Stimulated activated CD4-positive, alpha-beta T cell treated with anti-CD3 and anti-CD28 coated beads, TNF-alpha, amount 100 ng/mL, for 1 hour (primary cell): ENCODE data around the gene GDE1.

Experiments used
- DNase-seq, 3 donors: peaks; one replicate each; pipeline ENCODE4 v3.0.0-alpha.2; 2020; ENCODE audit warnings: low read depth in 3 of 3, low spot score in 1 of 3

Gene GDE1

GRCh38 chr16:19486750-19487325 lies 35.1 kb downstream of the GDE1 start:
- DNase-seq: no peak

GRCh38 chr16:19486051-19486450 lies 35.8 kb downstream of the GDE1 start:
- no peak for DNase-seq

DNA sequence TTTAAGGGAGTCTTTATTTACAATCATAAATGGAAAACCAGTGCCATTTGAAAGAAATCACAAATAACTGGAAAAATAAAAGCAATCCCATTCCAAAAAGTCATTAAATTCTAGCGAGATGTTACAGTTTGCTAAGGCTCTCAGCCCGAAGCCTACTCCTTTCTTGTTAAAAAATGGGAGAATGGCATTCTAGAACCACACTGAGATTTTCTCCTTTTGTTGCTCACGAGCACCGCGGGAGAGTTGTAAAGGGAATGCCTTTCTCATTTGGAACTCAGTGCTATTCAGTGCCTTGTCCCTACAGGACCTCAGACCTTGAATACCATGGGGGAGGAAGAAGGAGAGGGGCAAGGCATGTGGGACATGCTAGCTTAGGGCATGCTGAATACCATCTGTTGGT lies 36.3 kb downstream of the GDE1 start:
- no peak for DNase-seq

DNA sequence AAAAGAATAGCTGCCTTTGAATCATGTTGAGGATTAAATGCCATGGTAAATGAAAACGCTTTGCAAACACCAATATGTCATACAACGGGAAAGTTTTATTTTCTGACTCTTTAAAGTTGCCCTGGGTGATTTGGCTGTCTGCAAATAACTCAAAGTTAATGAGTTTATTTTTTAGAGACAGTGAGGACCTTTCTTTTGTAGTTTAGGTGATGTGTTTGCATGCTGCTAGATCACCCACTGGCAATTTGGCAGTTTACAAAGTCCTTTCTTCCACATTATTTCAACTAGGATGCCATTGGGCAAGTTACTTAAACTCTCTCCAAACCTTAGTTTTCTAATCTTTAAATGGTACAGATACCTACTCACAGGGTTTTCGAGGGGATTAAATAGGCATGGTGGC lies 37.8 kb downstream of the GDE1 start:
- DNase-seq: no peak

DNA sequence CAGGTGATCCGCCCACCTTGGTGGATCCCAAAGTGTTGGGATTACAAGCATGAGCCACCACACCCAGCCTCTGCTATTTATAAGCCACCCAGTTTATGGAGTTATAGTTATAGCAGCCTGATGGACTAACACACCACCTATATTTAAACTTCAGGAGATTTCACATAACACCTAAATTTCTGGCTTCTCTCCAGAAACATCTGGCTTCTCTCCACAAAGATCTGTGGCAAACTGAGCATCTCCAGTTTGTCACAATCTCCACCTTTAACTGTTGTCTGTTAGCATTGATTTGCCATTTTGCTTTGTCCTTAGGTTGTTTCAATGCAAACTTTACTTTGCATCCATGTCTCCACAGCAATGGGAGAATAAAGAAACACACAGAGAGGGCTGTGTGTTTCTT lies 39.6 kb downstream of the GDE1 start:
- no peak for DNase-seq

- DNase-seq: no peak
Observed at GRCh38 chr16:19481769-19482168, 40.1 kb downstream of the GDE1 start.

GRCh38 chr16:19481296-19481695 lies 40.6 kb downstream of the GDE1 start:
- DNase-seq: no peak

- DNase-seq: no peak
Observed at GRCh38 chr16:19479302-19479721, 42.6 kb downstream of the GDE1 start.

GRCh38 chr16:19478505-19478904 lies 43.4 kb downstream of the GDE1 start:
- no peak for DNase-seq

DNA sequence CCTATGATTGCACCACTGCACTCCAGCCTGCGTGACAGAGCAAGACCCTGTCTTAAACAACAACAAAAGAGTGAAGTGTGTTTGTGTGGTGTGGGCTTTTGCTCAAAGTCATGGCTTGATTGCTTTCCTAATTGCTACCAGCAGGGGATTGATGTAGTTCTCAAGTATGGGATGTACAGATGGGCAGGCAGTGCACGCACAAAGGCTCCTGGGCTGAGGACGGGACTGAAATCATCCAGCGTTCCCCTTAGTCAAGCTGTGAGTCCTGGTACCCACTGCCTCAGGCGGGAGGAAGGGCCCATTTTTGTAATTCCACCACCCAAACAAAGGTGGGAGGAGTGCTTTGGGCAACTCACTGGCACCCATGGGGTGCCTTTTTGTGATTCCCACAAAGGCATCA lies 47.3 kb downstream of the GDE1 start:
- no peak for DNase-seq

DNA sequence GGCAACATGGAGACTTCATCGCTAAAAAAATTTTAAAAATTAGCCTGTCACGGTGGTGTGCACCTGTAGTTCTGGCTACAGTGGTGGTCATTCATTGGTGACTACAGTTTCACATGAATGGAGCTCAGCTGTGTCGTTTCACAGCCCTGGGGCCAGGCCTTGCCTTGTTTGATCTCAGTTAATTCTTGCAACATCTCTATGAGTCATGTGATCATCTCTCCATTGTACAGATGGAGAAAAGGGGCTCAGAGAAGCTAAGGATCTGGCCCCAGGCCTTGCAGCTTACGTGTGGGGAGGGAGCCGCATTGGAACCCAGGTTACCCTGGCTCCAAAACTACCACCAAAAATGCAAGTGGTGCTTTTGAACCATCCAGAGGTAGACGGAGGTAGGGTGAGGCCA lies 49.4 kb downstream of the GDE1 start:
- DNase-seq: no peak

DNA sequence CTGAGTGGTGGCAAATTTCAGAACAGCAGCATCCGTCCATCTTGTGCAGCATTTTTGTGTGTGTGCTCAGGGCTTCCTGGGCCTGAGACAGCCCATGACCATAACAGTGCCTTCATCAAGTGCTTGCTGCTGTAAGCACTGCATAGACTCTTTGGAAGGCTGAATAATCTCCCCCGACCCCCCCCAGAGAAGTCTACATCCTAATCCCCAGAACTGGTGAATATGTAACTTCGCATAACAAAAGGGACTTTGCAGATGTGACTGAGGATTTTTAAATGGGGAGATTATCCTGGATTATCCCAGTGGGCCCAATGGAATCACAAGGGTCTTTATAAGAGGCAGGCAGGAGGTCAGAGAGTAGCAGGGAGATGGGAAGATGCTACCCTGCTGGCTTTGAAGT lies 53.6 kb downstream of the GDE1 start:
- DNase-seq: no peak

DNA sequence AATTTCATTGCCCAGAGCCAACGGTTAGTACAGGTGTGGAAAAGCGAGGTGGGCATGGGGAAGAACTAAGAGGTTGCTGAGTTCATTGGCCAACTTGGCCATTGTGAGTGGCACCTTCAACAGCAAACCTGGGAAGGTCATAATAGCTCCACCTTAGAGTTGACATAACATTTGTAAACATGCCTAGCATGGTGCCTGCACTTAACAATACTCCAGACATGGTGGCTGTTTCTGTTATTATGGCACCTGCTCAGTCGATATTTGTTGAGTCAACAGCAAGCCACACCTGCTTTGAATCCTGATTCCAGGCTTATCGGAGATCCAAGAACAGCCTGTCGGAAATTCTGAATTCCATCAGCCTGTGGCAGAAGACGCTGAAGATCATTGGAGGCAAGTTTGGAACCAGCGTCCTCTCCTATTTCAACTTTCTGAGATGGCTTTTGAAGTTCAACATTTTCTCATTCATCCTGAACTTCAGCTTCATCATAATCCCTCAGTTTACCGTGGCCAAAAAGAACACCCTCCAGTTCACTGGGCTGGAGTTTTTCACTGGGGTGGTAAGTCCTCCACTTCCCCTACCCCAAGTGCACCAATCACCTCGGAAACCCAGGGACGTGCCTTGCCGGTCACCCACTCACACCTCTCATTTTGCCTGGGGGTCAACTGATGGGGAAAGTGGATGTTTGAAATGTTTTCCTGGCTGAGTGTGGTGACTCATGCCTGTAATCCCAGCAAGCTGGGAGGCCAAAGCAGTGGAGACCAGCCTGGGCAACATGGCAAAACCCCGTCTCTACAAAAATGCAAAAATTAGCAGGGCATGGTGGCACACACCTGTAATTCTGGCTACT lies 58.2 kb downstream of the GDE1 start:
- no peak for DNase-seq

- DNase-seq: no peak
Observed at GRCh38 chr16:19460397-19460796, 61.5 kb downstream of the GDE1 start.

DNA sequence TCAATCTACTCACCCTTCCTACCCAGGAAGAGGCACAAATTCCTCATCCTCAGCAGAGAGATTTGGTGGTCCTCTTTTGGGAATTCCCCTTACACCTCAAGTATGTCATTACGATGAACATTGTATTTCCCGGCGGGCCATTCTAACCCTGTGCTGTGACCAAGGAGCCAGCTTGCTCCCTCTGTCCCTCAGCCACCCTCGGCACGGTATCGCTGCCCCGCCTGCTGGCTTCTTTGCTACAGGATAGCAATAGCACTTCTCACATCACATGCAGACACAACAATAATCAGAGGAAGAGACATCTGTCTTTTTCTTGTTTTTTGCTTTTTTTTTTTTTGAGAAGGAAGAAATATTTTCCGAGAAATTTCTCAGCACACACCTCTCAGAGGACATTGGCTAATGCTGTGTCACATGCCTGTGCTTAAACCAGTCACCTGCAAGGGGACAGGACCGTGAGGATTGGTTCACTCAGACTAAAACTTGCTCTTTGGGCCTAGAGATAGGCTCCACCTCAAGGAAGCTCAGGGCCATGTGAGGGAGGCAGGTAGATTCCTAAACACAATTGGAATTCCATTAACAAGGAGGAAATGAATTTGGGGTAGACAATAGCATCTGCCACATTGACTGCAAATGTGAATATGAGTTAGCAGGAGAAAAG lies 63.0 kb downstream of the GDE1 start:
- DNase-seq: no peak
